RPMI7951 (cell line): ENCODE measurements around the gene EVA1A. TPM values are rescaled to one million over a fixed set of nuclear protein-coding genes. Genes with fewer than 3 reads are reported as not detected.

Experiments used
- DNase-seq: peaks from one replicate; pipeline ENCODE4 v3.0.0-alpha.2; 2012; ENCODE audit warnings: low read depth
- total RNA-seq: library from RNA; depleted of rRNA; stranded (reverse); fragments of >200 nt; shearing (Covaris generic); gene quantifications from 2 replicates; pipeline ENCODE4 v1.2.3, GENCODE V29; 2014

EVA1A gene
- total RNA-seq, 1 experiment from 2014 or later, result 68.7 TPM

DNA sequence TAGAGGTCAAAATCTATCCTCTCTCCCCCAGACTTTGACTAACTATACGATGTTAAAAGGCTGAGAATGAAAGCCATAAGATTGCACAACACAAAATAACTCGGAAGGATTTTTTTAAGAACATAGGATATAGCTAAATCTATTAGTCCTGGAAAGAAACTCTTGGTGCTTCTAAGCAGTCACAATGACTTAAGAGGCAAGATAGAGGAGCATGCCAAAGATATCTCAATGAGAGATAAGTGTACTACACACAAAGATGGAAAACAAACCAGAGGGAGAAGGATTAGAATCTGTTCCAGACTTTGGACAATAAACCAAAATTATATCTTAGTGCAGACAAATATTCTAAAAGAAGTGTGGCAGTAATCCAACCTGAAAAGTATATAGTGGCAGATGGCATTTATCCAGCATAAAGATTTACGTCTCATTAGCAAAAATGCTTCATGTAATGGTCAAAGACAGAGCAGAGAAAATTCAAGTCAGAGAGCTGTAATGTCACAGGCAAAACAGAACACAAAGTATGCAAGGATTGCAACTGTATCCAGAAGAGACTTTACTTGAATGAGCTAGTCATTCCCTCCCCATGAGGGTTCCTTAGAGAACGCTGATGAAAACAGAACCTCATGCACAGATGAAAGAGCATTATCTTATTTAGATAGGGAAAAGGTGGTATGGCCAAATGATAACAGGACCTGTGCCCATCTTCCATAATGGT lies 28.8 kb upstream of the EVA1A start:
- DNase-seq, result no peak

- DNase-seq, result peak; percentile 65
Measured at GRCh38 chr2:75587954-75588587, 27.3 kb upstream of the EVA1A start.

DNA sequence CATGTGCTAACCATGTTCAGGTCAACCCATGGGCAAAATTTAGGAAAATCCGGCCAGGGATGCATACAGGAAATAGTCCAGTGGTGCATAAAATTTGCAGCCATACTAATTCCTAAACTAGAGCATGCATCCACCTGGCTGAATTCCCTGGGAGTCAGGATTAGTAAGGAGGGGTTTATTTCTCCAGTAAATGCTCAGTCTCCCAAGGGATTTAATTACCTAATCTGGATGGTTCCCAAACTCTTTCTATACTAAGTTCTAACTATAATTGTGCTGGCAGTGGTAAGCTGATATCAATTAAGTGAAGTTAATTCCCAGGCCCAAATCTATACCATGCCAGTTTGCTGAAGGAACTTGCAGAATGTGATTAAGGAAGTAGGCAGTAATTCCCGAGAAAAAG lies 26.2 kb upstream of the EVA1A start:
- no peak for DNase-seq

- no peak for DNase-seq
Measured at GRCh38 chr2:75582840-75583239, 22.1 kb upstream of the EVA1A start.

DNA sequence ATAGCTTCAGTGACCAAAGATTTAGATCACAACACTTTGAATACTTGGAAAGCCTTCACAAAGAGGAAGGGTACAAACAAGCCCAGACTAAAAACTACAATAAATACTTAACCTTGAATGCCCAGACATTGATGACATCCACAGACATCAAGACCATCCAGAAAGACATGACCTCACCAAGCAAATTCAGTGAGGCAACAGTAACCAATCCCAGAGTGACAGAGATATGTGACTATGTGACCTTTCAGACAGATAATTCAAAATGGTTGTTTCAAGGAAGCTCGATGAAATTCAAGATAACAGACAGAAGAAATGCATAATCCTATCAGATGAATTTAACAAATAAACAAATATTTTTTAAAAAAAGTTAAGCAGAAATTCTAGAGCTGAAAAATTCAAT lies 19.9 kb upstream of the EVA1A start:
- no peak for DNase-seq

DNA sequence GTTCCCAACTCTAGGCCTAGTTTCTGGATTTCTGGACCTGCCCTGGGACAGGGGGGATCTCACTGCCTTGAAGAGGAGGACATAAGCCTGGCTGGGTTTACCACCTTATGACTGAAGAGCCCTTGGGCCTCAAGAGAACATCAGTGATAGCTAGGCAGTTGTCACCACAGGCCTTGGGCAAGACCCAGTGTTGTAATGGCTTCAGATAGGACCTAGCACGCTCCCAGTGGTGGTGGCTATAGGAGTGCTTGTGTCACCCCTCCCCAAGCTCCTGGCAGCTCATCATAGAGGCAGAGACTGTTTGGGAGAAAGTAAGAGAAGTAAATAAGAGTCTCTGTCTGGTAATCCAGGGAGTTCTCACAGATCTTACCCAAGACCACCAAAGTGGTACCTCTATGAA lies 19.4 kb upstream of the EVA1A start:
- no peak for DNase-seq

DNA sequence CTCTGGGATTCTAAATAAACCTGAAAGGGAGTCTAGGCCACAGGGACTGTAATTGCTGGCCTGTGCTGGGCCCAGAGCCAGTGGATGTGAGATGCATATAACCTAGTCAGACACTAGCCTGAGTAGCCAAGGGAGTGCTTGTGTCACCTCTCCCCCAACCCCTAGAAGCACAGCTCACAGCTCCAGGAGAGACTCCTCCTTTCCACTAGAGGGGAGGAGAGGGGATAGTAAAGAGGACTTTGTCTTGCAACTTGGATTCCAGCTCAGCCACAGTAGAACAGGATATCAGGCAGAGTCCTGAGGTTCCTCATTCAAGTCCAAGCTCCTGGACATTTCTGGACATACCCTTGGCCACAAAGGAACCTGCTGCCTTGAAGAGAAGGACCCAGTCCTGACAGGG lies 18.4 kb upstream of the EVA1A start:
- no peak for DNase-seq

- DNase-seq, result no peak
Measured at GRCh38 chr2:75577280-75577679, 16.5 kb upstream of the EVA1A start.

DNA sequence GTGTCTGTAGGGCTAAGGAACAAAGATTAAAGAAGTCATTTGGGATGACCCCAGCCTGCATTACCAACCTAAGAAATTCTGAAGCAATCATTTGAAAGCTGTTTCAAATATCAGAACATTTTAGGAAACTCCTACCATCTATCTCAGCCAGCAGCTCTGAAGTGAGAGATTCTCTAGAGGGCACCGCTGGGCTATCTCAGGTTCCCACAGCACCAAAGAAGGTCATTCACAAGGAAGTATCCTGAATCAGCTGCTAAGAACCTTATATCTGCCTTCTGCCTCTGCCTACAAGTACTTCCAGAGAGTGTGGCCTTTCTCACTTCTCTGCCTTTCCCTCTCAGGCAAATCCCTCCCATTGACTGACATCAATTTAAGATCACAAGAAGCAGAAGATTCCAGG lies 13.4 kb upstream of the EVA1A start:
- DNase-seq, result peak; percentile 59

- DNase-seq, result no peak
Measured at GRCh38 chr2:75573145-75573878, 12.6 kb upstream of the EVA1A start.

GRCh38 chr2:75571730-75572430 lies 11.1 kb upstream of the EVA1A start:
- DNase-seq, result no peak

GRCh38 chr2:75570948-75571729 lies 10.4 kb upstream of the EVA1A start:
- DNase-seq, result peak; percentile 43

GRCh38 chr2:75570024-75570947 lies 9.5 kb upstream of the EVA1A start:
- DNase-seq, result no peak

- no peak for DNase-seq
Measured at GRCh38 chr2:75569546-75569945, 8.8 kb upstream of the EVA1A start.

- no peak for DNase-seq
Measured at GRCh38 chr2:75568174-75568573, 7.4 kb upstream of the EVA1A start.

GRCh38 chr2:75565472-75566462 lies 5.0 kb upstream of the EVA1A start:
- DNase-seq, result no peak

DNA sequence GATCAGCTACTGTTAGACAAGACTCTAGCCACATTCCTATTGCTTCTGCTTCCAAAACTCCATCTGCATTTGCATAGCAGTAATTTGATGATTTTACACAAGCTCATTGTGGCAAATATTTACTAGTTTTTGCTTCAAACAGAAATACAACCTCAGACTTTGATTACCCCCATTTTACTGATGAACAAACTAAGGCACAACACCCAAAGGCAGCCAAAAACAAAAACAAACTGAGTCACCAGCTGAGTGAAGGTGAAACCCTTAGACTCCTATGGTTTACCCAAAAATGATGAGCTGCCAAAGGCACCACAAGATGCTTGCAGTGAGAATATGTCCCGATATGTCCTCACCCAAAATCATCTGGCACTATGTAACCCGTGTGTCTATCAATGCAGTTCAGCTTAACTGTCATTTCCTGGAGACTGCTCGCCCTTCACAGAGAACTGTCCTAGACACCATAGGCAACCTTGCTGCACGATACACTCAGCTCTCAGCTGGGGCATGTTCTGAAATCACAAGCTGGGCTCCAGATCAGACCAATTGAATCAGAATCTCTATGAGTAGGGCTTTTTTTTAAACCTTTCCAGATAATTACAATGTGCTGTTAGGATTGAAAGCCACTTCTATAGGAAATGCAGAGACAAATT lies 4.1 kb upstream of the EVA1A start:
- no peak for DNase-seq

GRCh38 chr2:75564026-75564688 lies 3.4 kb upstream of the EVA1A start:
- no peak for DNase-seq
